ENCODE results near the gene TFDP1.

TFDP1 gene

GRCh38 chr13:113667771-113668490, 83.4 kb downstream of the TFDP1 start:
- no peak for DNase-seq (ENCODE audit: low read depth)

GRCh38 chr13:113668491-113668971, 84.0 kb downstream of the TFDP1 start:
- no peak for DNase-seq (ENCODE audit: low read depth)
- H3K4me3 ChIP-seq (ENCODE audit: control insufficient read depth, low read depth, low read length): no peak overlapping the region
- TF ChIP-seq CTCF (conservative IDR thresholded peaks at IDR 0.05; ENCODE audit: control insufficient read depth, insufficient read depth, low read depth, low read length): no peak

More at GRCh38 chr13:113667771-113668490, 83.4 kb downstream of the TFDP1 start:
- H3K4me3 ChIP-seq (ENCODE audit: control insufficient read depth, low read depth, low read length): no peak overlapping the region
- TF ChIP-seq CTCF (conservative IDR thresholded peaks at IDR 0.05; ENCODE audit: control insufficient read depth, insufficient read depth, low read depth, low read length): no peak

- no peak for TF ChIP-seq CTCF (conservative IDR thresholded peaks at IDR 0.05; ENCODE audit: control insufficient read depth, insufficient read depth, low read depth, low read length)
- no peak for DNase-seq (ENCODE audit: low read depth)
- H3K4me3 ChIP-seq (ENCODE audit: control insufficient read depth, low read depth, low read length): no peak overlapping the region
Measured at GRCh38 chr13:113669231-113669754, 84.7 kb downstream of the TFDP1 start.

- no peak overlapping the region for H3K4me3 ChIP-seq (ENCODE audit: control insufficient read depth, low read depth, low read length)
- no peak for TF ChIP-seq CTCF (conservative IDR thresholded peaks at IDR 0.05; ENCODE audit: control insufficient read depth, insufficient read depth, low read depth, low read length)
- no peak for DNase-seq (ENCODE audit: low read depth)
Measured at GRCh38 chr13:113669755-113670341, 85.3 kb downstream of the TFDP1 start.

- H3K4me3 ChIP-seq (ENCODE audit: control insufficient read depth, low read depth, low read length): no peak overlapping the region
- no peak for DNase-seq (ENCODE audit: low read depth)
- TF ChIP-seq CTCF (conservative IDR thresholded peaks at IDR 0.05; ENCODE audit: control insufficient read depth, insufficient read depth, low read depth, low read length): no peak
Measured at GRCh38 chr13:113670541-113670940, 86.0 kb downstream of the TFDP1 start.

- H3K4me3 ChIP-seq (ENCODE audit: control insufficient read depth, low read depth, low read length): no peak overlapping the region
- DNase-seq (ENCODE audit: low read depth): no peak
- no peak for TF ChIP-seq CTCF (conservative IDR thresholded peaks at IDR 0.05; ENCODE audit: control insufficient read depth, insufficient read depth, low read depth, low read length)
Measured at GRCh38 chr13:113671066-113672001, 86.8 kb downstream of the TFDP1 start.

Data from fibroblast of mammary gland (primary cell).